PC-9 (cell line): ENCODE data around the gene SUSD5. TPM values are rescaled to one million over a fixed set of nuclear protein-coding genes. Genes with fewer than 3 reads are reported as not detected.
"Not testable (repeated sequence)": the region's sequence is repeated elsewhere in the genome, so short reads cannot be mapped to it uniquely, and the experiment has no call there.

Source experiments
- BruUV-seq: library from RNA; stranded (reverse); fragments of 400-500 nt; replicated peaks from 2 replicates; lab custom pipeline; 2021; lab: Mats Ljungman, UMichigan
- CTCF ChIA-PET: fragments of 300-600 bp; sonication (Branson Sonifier 250); formaldehyde crosslinking; loops from one replicate; lab custom pipeline; 2022; ENCODE audit warnings: antibody characterized with exemption; lab: Charles Lee
- POLR2A ChIA-PET: fragments of 300-600 bp; sonication (Branson Sonifier 250); formaldehyde crosslinking; loops from one replicate; lab custom pipeline; 2022; ENCODE audit warnings: antibody characterized with exemption; ENCODE audit not compliant: unreplicated experiment; lab: Charles Lee
- DNase-seq, 2 experiments: peaks; one replicate each; pipeline versions ENCODE4 v3.0.0 to v3.0.0-alpha.2; 2015 to 2022; ENCODE audit warnings: mixed read lengths in 1 of 2
- H2AFZ ChIP-seq: fragments of 200-600 bp; sonication (generic); 2 replicates; pipeline ENCODE4 v1.8.1; 2017; ENCODE audit warnings: antibody characterized with exemption
- H3F3A ChIP-seq: fragments of 200-600 bp; sonication (generic); 2 replicates; pipeline ENCODE4 v1.8.1; 2017; ENCODE audit warnings: antibody characterized with exemption, mild to moderate bottlenecking, low read depth; ENCODE audit not compliant: insufficient read depth
- H3K27ac ChIP-seq: fragments of 200-600 bp; sonication (generic); 2 replicates; pipeline ENCODE4 v1.6.1; 2016; ENCODE audit warnings: mixed run types
- H3K27me3 ChIP-seq: fragments of 200-600 bp; sonication (generic); 2 replicates; pipeline ENCODE4 v1.6.1; 2016; ENCODE audit warnings: low read depth, mixed run types; ENCODE audit not compliant: insufficient read depth
- H3K36me3 ChIP-seq: fragments of 200-600 bp; sonication (generic); 2 replicates; pipeline ENCODE4 v1.6.1; 2016; ENCODE audit warnings: low read depth, mixed run types
- H3K4me1 ChIP-seq: fragments of 200-600 bp; sonication (generic); replicated peaks from 2 replicates; pipeline ENCODE4 v1.6.1; 2016; ENCODE audit warnings: mixed run types; ENCODE audit not compliant: insufficient read depth
- H3K4me2 ChIP-seq: fragments of 200-600 bp; sonication (generic); 2 replicates; pipeline ENCODE4 v1.6.1; 2017; ENCODE audit warnings: mixed run types
- H3K4me3 ChIP-seq: fragments of 200-600 bp; sonication (generic); 2 replicates; pipeline ENCODE4 v1.6.1; 2016; ENCODE audit warnings: mixed run types
- H3K79me2 ChIP-seq: fragments of 200-600 bp; sonication (generic); 2 replicates; pipeline ENCODE4 v1.6.1; 2017; ENCODE audit warnings: low read depth, mixed run types
- H3K9me2 ChIP-seq: fragments of 200-600 bp; sonication (generic); 2 replicates; pipeline ENCODE4 v1.8.1; 2017; ENCODE audit warnings: mild to moderate bottlenecking; ENCODE audit not compliant: insufficient read depth
- H3K9me3 ChIP-seq: fragments of 200-600 bp; sonication (generic); 2 replicates; pipeline ENCODE4 v1.8.1; 2016; ENCODE audit warnings: low read depth; ENCODE audit not compliant: insufficient read depth
- H4K20me1 ChIP-seq: fragments of 200-600 bp; sonication (generic); 2 replicates; pipeline ENCODE4 v1.8.1; 2017; ENCODE audit not compliant: insufficient read depth
- CTCF ChIP-seq: fragments of 200-600 bp; sonication (generic); conservative IDR thresholded peaks from 2 replicates; pipeline ENCODE4 v1.6.1; 2017; ENCODE audit warnings: mixed run types, antibody characterized with exemption, mild to moderate bottlenecking, moderate library complexity
- EZH2 ChIP-seq: fragments of 200-600 bp; sonication (generic); IDR thresholded peaks from 2 replicates; pipeline ENCODE4 v1.8.0; 2017; ENCODE audit warnings: antibody characterized with exemption, low read depth
- intact Hi-C: fragments of 100-400 bp; cut with micrococcal nuclease; formaldehyde crosslinking; loops from one replicate; pipeline ENCODE4 v1.10.0; 2022; ENCODE audit not compliant: unreplicated experiment
- total RNA-seq: library from RNA; stranded (reverse); gene quantifications from 2 replicates; pipeline ENCODE4 v1.2.3, GENCODE V29; 2021

The SUSD5 gene
- total RNA-seq, 1 experiment from 2014 or later = 0.35 TPM

- ChIA-PET CTCF (interaction anchor here (0.5 kb wide), 1 partner anchor 40 kb away, joined by 9 read pairs; no protein-coding TSS in a partner anchor), POLR2A (interaction anchor here (0.7 kb wide), 1 partner anchor 612 kb away, joined by 3 read pairs; no protein-coding TSS in a partner anchor)
- DNase-seq = peak; percentile 82 to 96
- 0 out of 2 replicates have a peak, but pooled peaks cover 7% of the 10 kb centered on the region for H3K4me1 ChIP-seq
- peak within 1 kb of the TSS; percentile 73 for H3K4me3 ChIP-seq
- H3K79me2 ChIP-seq = 0 out of 2 replicates have a peak, but pooled peaks cover 14% of the 10 kb centered on the region
- intact Hi-C loops = loop anchor here (1.0 to 2.0 kb wide), 2 partner anchors 17 to 327 kb away; partner anchors contain the start of genes GLB1, TMPPE and UBP1
- no peaks in the 10 kb centered on the region for H3K36me3 ChIP-seq
- no peaks in the 10 kb centered on the region for H3K9me2 ChIP-seq
- peaks cover 3% of the 10 kb centered on the region for H3F3A ChIP-seq
- H3K4me2 ChIP-seq = peak within 1 kb of the TSS; percentile 87
- H4K20me1 ChIP-seq = no peaks in the 10 kb centered on the region
- H3K27ac ChIP-seq = peak within 1 kb of the TSS; percentile 72
- H3K9me3 ChIP-seq = no peaks in the 10 kb centered on the region
- TF ChIP-seq EZH2 = no peak
- no peak for TF ChIP-seq CTCF
- H2AFZ ChIP-seq = peak within 1 kb of the TSS; percentile 85
- BruUV-seq = no TSS peak
- H3K27me3 ChIP-seq = no peaks in the 10 kb centered on the region
These were observed 104.6 kb downstream of the SUSD5 start, which contains the start of gene CRTAP for GRCh38 chr3:33113772-33114621. CRTAP (plus strand) TSS chr3:33114014; CDS start chr3:33114078, 64 bp downstream.

- Histone ChIP-seq H3K79me2 (0 out of 2 replicates have a peak, but pooled peaks cover 14% of the 10 kb centered on the region), H3K27me3 (no peaks in the 10 kb centered on the region), H3K4me2 (no peak overlapping the region), H3K4me3 (no peak overlapping the region), H3K27ac (no peak overlapping the region), H3F3A (peaks cover 3% of the 10 kb centered on the region), H3K4me1 (0 out of 2 replicates have a peak, but pooled peaks cover 7% of the 10 kb centered on the region), H4K20me1 (no peaks in the 10 kb centered on the region), H3K9me2 (no peaks in the 10 kb centered on the region), H2AFZ (no peak overlapping the region), H3K36me3 (no peaks in the 10 kb centered on the region), H3K9me3 (no peaks in the 10 kb centered on the region)
- intact Hi-C loops = no loop called here
- TF ChIP-seq CTCF (no peak), EZH2 (no peak)
- no TSS peak for BruUV-seq
- ChIA-PET CTCF (no interaction called here), POLR2A (no interaction called here)
- no peak for DNase-seq
These were observed 107.0 kb downstream of the SUSD5 start for GRCh38 chr3:33111581-33111980.

GRCh38 chr3:33106854-33107253 is 111.8 kb downstream of the SUSD5 start:
- H3F3A ChIP-seq, H4K20me1 ChIP-seq, POLR2A ChIA-PET, H2AFZ ChIP-seq, H3K9me3 ChIP-seq, intact Hi-C loops, H3K79me2 ChIP-seq, H3K4me1 ChIP-seq, DNase-seq, H3K4me3 ChIP-seq, H3K27me3 ChIP-seq, CTCF ChIA-PET, BruUV-seq, H3K27ac ChIP-seq, H3K9me2 ChIP-seq, H3K36me3 ChIP-seq, H3K4me2 ChIP-seq: not testable (repeated sequence)
